SK-N-SH treated with all-trans-retinoic acid at 6 μM for 48 hours (cell line): ENCODE data around the gene RAD51B.

Source experiments
- ATAC-seq: fragments of 200-7000 bp; cut with Tn5 transposase; 3 replicates; pipeline ENCODE4 v1.9.1; 2020; ENCODE audit warnings: mild to moderate bottlenecking, moderate library complexity
- ARNTL ChIP-seq: fragments of 450-650 bp; formaldehyde crosslinking; IDR thresholded peaks from 2 replicates; pipeline ENCODE4 v1.5.0; 2020; ENCODE audit warnings: low read depth, mild to moderate bottlenecking, moderate library complexity, borderline replicate concordance
- BACH2 ChIP-seq: fragments of 250-450 bp; sonication (Bioruptor Pico); IDR thresholded peaks from 2 replicates; pipeline ENCODE4 v1.9.0; 2021; ENCODE audit warnings: mild to moderate bottlenecking, borderline replicate concordance
- CREB5 ChIP-seq: fragments of 250-450 bp; sonication (Bioruptor Pico); IDR thresholded peaks from 2 replicates; pipeline ENCODE4 v1.5.1; 2020; ENCODE audit warnings: low read depth, mild to moderate bottlenecking, moderate library complexity
- CSRNP3 ChIP-seq: fragments of 250-450 bp; sonication (Bioruptor Pico); IDR thresholded peaks from 2 replicates; pipeline ENCODE4 v1.5.1; 2021; ENCODE audit warnings: mild to moderate bottlenecking, moderate library complexity
- ESRRG ChIP-seq: fragments of 250-450 bp; sonication (Bioruptor Pico); IDR thresholded peaks from 2 replicates; pipeline ENCODE4 v1.6.1; 2021; ENCODE audit warnings: mild to moderate bottlenecking
- GLIS3 ChIP-seq: fragments of 250-450 bp; sonication (Bioruptor Pico); IDR thresholded peaks from 2 replicates; pipeline ENCODE4 v1.5.0; 2020; ENCODE audit warnings: mild to moderate bottlenecking, moderate library complexity
- ISL1 ChIP-seq: fragments of 250-450 bp; sonication (Bioruptor Pico); IDR thresholded peaks from 2 replicates; pipeline ENCODE4 v2.1.2; 2022; ENCODE audit warnings: mild to moderate bottlenecking, moderate library complexity
- OSR1 ChIP-seq: fragments of 250-450 bp; sonication (Bioruptor Pico); IDR thresholded peaks from 2 replicates; pipeline ENCODE4 v1.8.0; 2022; ENCODE audit warnings: moderate library complexity, mild to moderate bottlenecking, inconsistent platforms
- POU6F1 ChIP-seq: fragments of 250-450 bp; sonication (Bioruptor Pico); IDR thresholded peaks from 2 replicates; pipeline ENCODE4 v1.8.0; 2021; ENCODE audit warnings: low read depth, mild to moderate bottlenecking, moderate library complexity, borderline replicate concordance
- PPARA ChIP-seq: fragments of 250-450 bp; sonication (Bioruptor Pico); IDR thresholded peaks from 2 replicates; pipeline ENCODE4 v1.5.0; 2020; ENCODE audit warnings: mild to moderate bottlenecking, borderline replicate concordance
- SNAI2 ChIP-seq: fragments of 250-450 bp; sonication (Bioruptor Pico); IDR thresholded peaks from 2 replicates; pipeline ENCODE4 v1.5.0; 2020; ENCODE audit warnings: mild to moderate bottlenecking, moderate library complexity
- TCF4 ChIP-seq: fragments of 250-450 bp; sonication (Bioruptor Pico); IDR thresholded peaks from 2 replicates; pipeline ENCODE4 v1.8.0; 2021; ENCODE audit warnings: mild to moderate bottlenecking, moderate library complexity, borderline replicate concordance
- ZFP30 ChIP-seq: fragments of 450-650 bp; formaldehyde crosslinking; IDR thresholded peaks from 2 replicates; pipeline ENCODE4 v1.5.0; 2022; ENCODE audit warnings: mild to moderate bottlenecking, moderate library complexity
- ZNF565 ChIP-seq: fragments of 450-650 bp; formaldehyde crosslinking; conservative IDR thresholded peaks from 2 replicates; pipeline ENCODE4 v1.5.0; 2020; ENCODE audit warnings: low read depth, mild to moderate bottlenecking, moderate library complexity
- ZNF70 ChIP-seq: fragments of 450-650 bp; formaldehyde crosslinking; IDR thresholded peaks from 2 replicates; pipeline ENCODE4 v1.5.0; 2020; ENCODE audit warnings: mild to moderate bottlenecking, moderate library complexity
- ZNF8 ChIP-seq: fragments of 450-650 bp; formaldehyde crosslinking; IDR thresholded peaks from 2 replicates; pipeline ENCODE4 v1.5.0; 2020; ENCODE audit warnings: mild to moderate bottlenecking, moderate library complexity
- TF ChIP-seq, protein P1 (sequence below): fragments of 250-450 bp; sonication (Bioruptor Pico); IDR thresholded peaks from 2 replicates; pipeline ENCODE4 v1.5.0; 2020; ENCODE audit warnings: mild to moderate bottlenecking, moderate library complexity
- TF ChIP-seq, protein P2 (sequence below): fragments of 250-450 bp; sonication (Bioruptor Pico); IDR thresholded peaks from 2 replicates; pipeline ENCODE4 v1.8.0; 2020; ENCODE audit warnings: mild to moderate bottlenecking, moderate library complexity, borderline replicate concordance

Gene RAD51B

DNA sequence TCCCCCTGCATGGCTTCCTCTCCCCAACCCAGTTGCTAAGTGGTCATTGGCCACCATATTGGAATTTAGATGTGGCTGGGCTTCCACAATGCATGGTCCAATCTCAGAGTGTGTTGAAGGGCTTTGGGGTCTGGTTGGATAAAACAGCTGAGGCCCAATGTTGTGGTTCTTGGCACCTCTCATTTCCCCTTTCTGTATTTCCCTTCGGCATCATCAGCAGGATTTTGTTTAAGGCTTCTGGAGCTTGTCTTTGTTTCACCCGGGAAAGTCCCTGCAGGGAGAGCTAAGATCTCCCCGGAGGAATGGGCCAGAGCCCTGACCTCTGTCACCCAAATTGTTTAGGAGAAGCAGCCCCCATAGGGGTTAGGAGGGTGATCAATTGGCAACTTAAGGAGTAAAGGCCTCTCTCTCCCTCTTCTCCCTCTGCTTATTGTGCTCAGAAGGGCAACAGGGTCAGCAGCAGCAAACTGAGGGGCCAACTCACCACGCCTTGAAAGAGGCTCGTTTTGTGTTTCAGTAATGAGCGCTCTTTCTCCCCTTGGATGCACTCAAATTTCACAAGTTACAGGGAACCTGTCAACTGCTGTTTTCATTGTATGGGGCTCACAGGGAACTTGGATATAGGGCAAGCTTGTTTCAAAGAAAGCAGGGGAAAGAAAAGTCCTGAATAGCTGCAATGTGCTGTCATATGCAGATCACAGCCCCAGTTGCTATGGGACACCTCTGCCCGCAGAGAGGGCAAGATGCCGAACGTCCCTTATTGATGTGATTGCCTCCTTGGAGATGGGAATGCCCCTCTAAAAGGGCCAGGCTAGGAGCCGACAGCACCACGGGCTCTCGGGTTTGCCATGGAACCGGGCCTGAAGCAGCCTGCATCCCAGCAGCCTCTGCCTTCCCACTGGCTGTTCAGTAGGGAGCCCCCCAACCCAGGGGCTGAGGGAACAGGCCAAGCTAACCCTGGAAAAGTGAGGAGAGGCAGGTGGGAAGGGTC lies 749.6 kb downstream of the RAD51B start:
- no peak for ATAC-seq
- TF ChIP-seq ZFP30 (CRISPR knock-in tag) = no peak
- TF ChIP-seq CSRNP3 (CRISPR knock-in tag) = no peak
- TF ChIP-seq OSR1 (CRISPR knock-in tag) = no peak
- TF ChIP-seq ZNF565 (CRISPR knock-in tag) = no peak
- no peak for TF ChIP-seq CREB5 (CRISPR knock-in tag)
- TF ChIP-seq POU6F1 (CRISPR knock-in tag) = no peak
- no peak for TF ChIP-seq PPARA (CRISPR knock-in tag)
- TF ChIP-seq ESRRG (CRISPR knock-in tag) = no peak
- TF ChIP-seq ZNF8 (CRISPR knock-in tag) = no peak

DNA sequence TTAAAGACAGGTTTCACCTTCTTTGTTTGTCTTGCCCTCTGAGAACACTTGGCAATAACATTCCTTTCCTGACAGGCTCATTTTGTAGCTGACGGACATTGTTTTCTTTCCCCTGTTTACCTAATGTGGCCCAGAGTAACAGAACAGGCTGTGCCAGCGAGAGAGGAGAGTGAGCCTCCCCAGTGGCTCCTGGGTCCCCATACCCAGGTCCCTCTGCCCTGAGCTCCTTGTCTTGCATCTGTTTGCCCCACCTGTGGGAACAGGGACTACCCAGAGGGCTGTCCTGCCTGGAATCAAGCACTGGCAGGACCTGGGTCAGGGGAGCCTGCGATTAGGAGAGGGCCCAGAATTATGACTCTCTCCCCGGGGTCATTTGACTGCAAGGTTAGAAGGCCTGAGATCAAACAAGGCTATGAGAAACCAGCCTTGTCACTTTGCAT lies 750.4 kb downstream of the RAD51B start:
- no peak for TF ChIP-seq OSR1 (CRISPR knock-in tag)
- TF ChIP-seq, protein P1, sequence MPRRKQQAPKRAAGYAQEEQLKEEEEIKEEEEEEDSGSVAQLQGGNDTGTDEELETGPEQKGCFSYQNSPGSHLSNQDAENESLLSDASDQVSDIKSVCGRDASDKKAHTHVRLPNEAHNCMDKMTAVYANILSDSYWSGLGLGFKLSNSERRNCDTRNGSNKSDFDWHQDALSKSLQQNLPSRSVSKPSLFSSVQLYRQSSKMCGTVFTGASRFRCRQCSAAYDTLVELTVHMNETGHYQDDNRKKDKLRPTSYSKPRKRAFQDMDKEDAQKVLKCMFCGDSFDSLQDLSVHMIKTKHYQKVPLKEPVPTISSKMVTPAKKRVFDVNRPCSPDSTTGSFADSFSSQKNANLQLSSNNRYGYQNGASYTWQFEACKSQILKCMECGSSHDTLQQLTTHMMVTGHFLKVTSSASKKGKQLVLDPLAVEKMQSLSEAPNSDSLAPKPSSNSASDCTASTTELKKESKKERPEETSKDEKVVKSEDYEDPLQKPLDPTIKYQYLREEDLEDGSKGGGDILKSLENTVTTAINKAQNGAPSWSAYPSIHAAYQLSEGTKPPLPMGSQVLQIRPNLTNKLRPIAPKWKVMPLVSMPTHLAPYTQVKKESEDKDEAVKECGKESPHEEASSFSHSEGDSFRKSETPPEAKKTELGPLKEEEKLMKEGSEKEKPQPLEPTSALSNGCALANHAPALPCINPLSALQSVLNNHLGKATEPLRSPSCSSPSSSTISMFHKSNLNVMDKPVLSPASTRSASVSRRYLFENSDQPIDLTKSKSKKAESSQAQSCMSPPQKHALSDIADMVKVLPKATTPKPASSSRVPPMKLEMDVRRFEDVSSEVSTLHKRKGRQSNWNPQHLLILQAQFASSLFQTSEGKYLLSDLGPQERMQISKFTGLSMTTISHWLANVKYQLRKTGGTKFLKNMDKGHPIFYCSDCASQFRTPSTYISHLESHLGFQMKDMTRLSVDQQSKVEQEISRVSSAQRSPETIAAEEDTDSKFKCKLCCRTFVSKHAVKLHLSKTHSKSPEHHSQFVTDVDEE (CRISPR knock-in tag) = no peak
- no peak for TF ChIP-seq ZNF70
- no peak for TF ChIP-seq GLIS3 (CRISPR knock-in tag)
- no peak for TF ChIP-seq PPARA (CRISPR knock-in tag)
- no peak for TF ChIP-seq TCF4 (CRISPR knock-in tag)
- no peak for TF ChIP-seq ESRRG (CRISPR knock-in tag)
- TF ChIP-seq SNAI2 (CRISPR knock-in tag) = no peak
- TF ChIP-seq, protein P2, sequence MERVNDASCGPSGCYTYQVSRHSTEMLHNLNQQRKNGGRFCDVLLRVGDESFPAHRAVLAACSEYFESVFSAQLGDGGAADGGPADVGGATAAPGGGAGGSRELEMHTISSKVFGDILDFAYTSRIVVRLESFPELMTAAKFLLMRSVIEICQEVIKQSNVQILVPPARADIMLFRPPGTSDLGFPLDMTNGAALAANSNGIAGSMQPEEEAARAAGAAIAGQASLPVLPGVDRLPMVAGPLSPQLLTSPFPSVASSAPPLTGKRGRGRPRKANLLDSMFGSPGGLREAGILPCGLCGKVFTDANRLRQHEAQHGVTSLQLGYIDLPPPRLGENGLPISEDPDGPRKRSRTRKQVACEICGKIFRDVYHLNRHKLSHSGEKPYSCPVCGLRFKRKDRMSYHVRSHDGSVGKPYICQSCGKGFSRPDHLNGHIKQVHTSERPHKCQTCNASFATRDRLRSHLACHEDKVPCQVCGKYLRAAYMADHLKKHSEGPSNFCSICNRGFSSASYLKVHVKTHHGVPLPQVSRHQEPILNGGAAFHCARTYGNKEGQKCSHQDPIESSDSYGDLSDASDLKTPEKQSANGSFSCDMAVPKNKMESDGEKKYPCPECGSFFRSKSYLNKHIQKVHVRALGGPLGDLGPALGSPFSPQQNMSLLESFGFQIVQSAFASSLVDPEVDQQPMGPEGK (CRISPR knock-in tag) = no peak
- TF ChIP-seq ISL1 (CRISPR knock-in tag) = no peak
- no peak for TF ChIP-seq BACH2 (CRISPR knock-in tag)
- TF ChIP-seq ZNF565 (CRISPR knock-in tag) = no peak
- TF ChIP-seq CREB5 (CRISPR knock-in tag) = no peak
- TF ChIP-seq CSRNP3 (CRISPR knock-in tag) = no peak
- TF ChIP-seq ARNTL (CRISPR knock-in tag) = no peak
- TF ChIP-seq ZFP30 (CRISPR knock-in tag) = no peak
- ATAC-seq = no peak
